ENCODE results near the gene SP1.

The SP1 gene

DNA sequence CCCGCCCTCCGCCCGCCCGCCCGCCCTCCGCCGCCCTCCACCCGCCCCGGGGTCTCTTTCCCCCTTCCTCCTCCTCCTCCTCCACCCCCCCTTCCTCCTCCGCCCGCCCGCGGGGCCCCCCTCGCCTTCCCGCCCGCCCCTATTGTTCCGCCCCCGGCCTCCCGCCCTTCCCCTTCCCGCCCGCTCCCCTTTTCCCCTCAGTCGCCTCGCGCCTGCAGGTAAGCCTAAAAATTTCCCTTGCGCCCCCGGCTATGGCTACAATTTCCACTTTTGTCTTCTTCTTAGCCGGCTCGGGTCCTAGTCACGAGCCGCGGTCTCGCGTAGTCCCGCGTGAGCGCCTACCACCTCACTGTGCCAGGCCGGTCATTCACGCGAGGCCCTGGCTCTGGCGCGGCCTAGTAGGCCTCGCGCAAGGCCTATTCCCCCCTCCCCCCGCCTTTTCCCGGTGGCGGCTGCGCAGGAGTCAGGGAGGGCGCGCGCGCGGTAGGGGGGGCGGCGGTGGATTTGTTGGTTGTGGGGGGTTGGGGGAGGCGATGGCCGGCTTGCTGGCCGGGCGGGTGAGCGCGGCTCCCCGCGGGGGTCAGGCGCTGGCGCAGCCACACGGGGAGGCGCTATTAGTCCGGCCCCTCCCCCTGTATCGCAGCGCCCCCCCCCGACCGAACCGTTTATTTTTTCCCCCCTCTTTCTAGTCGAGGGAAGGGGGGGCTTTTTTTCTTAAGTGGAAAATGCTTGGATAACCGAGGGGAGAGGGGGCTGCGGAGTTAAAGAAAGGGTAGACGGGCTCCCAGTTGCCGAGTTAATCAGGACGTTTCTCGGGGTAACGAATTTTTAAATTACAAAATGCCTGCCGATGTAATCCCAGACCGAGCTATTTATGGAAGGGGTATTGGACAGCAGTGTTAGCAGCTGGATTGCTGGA is 72.4 kb downstream of the SP1 start:
- FAIRE-seq: no peak

DNA sequence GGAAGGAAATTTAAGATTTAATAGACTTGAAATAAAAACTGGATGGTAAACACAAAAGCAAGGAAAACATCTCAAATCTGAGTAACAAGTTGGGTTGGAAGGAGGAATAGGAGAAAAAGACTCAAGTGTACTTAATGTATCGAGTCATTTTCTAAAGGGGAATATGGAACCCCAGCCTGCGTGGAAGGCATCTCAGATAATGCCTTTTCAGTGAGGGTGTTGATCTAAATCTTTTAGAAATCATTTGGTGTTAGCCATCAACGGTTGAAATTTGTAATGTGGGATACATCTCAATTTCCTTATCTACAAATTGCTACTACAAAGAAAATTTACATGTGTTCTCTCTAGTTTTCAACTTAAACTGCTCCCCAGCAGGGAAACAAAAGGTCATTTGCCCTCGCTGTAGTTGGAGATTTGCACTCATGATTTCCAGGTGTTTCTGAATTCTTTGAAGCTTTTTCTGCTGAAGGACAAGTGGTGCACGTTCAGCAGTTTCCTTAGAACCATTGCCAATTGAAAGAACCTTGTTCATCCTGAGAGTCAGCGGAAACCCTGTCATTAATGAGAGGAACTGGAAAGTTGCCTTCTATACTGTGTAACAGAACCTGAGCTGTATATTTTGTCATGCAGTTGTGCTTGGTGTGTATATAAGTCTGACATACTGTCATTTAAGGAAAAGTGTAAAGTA is 74.1 kb downstream of the SP1 start:
- no peak for FAIRE-seq

DNA sequence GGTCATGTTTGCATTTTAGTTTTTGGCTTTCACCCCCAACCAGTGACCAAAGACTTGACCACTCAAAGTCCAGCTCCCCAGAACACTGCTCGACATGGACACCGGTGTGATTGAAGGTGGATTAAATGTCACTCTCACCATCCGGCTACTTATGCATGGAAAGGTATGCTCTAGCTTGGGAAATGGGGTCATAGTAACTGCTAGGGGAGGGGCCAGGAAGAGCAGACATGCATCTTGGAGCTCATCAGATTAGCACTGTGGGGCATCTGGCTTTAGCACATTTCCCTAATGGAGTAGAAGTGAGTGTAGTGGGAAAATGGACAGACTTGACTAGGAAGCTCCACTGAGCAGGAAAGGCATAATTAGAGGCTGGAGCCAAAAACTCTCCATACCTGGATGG is 74.7 kb downstream of the SP1 start:
- FAIRE-seq: no peak

DNA sequence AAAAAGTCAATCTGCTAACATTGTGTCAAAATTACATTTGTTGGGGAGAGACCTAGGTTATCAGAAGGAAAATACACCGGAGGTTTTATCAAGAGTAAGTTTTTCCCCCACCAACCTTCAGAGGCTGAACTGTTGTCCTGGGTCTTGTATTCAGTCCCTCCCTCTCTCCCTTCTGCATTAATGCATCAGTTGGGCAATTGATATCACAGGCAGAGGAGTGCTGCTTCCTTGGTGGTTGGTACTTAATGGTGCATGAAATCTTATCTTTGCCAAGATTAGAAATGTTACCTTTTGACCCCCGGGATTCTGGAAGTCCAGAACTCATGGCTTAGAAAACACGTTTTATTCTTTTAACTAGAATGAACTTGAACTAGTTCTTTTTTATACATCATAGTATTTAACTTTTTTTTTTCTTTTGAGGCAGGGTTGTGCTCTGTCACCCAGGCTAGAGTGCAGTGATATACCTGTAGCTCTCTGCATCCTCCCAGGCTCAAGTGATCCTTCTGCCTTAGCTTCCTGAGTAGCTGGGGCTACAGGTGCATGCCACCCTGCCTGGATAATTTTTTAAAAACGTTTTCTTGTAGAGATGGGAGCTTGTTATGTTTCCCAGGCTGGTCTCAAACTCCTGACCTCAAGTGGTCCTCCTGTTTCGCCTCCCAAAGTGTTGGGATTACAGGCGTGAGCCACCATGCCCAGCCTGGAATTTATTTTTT is 76.8 kb downstream of the SP1 start:
- no peak for FAIRE-seq

DNA sequence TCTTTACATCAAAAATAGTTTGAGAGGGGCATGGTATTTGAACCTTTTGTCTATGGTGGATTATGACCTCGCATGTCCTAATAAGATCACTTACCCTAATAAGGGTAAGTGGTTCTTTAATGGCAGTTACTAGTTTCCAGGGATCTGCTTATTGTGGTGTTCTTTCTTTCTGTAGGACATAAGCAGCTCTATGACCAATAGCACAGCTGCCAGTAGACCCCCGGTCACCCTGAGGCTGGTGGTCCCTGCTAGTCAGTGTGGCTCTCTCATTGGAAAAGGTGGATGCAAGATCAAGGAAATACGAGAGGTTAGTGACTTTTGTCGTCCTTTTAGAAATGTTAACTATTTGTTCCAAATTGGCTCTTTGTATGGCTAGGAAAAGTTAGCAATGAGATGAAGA is 79.1 kb downstream of the SP1 start:
- no peak for FAIRE-seq

DNA sequence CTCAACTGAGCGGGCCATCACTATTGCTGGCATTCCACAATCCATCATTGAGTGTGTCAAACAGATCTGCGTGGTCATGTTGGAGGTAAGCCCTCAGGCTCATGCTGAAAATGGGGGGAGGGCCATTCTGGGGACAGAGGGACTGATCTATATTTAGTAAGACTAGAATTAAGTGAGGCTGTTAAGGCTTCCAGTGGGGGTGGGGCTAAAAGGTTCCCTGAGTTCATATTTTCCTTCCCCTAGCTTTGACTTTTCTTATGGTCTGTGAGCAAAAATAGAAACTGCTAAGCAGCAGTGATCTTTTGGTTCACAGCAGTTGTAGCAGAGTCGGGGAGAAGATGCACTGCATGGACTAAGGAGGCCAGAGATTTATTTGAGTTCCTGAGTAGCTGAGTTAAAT is 81.1 kb downstream of the SP1 start:
- FAIRE-seq: no peak

DNA sequence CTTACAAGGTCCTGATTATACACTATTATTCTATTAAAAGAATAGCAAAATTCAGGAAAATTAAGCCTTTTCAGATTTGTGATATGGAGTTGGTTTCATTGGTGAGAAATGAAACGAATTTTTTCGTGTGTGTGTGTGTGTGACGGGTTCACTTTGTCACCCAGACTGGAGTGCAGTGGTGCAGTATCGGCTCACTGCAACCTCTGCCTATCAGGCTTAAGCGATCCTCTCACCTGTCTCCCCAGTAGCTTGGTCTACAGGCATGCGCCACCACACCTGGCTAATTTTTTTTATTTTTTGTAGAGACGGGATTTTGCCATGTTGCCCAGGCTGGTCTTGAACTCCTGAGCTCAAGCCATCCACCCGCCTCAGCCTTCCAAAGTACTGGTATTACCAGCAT is 81.6 kb downstream of the SP1 start:
- FAIRE-seq: no peak

DNA sequence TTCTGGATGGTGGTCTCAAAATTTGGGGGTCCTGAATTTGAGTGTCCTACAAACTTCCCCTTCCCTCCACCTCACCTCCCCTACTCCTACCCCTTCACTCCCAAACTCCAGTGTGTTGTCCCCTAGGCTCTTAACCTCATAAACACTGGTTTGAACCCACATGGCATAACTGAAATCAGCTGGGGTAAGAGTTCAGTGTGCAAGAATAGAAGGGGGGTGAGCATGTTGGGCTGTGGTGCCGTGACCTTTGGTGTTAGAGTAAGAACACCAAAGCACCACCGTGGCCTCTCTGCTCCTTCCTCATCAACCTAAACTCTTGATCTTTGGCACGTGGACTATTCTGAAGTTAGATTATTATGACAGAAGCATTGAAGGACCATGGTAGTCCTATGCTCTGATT is 83.0 kb downstream of the SP1 start:
- no peak for FAIRE-seq

DNA sequence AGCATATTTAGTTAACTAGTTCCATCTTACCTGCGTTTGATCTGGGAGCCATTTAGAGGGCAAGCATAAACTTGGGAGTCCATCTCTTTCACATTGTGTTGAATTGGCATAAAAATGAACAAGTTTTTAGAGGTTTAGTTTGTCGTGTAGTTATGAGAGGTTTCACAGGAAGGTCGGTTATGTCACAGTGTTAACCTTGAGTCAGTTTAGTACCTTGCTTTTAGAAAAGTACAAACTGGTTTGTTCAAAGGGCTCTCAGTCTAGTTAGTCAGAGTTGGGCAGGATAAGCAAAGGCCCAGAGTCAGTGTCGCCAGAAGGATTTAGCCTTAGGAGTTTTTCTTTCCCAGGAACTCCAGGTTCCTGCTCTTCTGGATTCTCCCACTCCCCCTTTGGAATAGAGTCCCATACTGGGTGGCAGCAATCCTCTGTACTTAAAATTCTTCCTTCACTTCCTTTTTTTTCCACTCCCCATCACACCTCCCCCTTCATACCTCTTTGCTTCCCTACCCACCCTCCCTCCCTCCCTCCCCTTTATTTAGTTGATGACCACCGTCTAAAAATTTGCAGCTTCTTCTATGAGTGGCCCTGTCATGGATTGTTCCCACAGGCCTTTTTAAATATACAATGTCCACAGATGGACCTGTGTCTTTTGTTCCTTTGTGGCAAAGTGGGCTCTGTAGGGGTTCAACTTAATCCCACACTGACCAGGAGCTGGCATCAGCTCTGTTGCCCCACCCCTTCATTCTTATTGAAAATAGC is 84.0 kb downstream of the SP1 start:
- no peak for FAIRE-seq

DNA sequence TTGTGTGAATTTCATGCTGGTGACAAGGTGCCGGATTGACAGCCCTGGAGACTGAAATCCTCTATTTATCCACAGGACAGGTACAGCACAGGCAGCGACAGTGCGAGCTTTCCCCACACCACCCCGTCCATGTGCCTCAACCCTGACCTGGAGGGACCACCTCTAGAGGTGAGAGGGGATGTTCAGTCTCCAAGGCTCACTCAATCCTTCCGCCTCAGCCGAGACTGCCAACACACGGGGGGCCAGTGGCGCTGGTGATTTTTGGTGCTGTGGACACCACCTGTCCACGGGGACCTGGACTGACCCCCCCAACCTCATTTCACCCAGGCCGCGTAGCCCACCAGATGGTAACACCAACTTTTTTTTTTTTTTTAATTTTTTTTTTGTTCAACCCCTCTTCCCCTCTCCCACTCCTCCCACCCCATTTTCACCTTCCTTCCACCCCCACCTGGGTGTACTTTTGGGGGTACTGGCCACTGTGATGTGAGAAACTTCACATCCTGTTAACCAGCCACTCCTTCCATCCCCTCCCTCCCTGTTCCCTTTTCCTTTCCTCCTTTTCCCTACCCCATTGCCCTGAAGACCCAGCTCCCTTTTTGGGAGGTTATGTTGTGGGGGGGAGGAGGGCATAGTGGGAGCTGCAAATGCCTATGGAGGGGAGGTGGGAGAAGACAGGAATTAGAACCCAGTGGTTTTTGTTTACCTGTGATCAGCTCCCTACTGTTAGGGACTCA is 84.9 kb downstream of the SP1 start:
- no peak for FAIRE-seq

DNA sequence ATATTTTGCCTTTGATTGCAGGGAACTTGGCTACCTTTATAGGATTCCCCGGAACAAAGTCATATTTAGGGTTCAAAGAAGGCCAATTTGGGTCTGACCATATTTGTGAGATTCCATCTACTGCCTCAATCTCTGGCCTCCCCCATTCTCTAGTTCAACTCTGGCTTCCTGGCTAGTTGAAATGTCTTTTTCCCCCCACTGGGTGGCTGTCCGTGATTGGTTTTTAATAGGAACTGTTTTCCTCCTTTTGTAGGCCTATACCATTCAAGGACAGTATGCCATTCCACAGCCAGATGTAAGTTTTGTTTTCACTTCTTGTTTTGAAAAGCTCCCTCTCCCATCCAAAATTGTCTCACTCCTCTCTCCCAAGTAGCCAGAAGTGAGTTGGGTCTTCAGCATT is 85.7 kb downstream of the SP1 start:
- FAIRE-seq: no peak
